Left ventricle myocardium inferior (tissue), 1 donor: Measurements from ENCODE around the gene MGLL. TPM values are rescaled to one million over a fixed set of nuclear protein-coding genes. Genes with fewer than 3 reads are reported as not detected.

ENCODE experiments used
- DNase-seq: peaks from one replicate; pipeline ENCODE4 v3.0.0-alpha.2; 2020
- H3K27ac ChIP-seq: fragments of 200-600 bp; replicated peaks from 2 replicates; pipeline ENCODE4 v1.8.0; 2021
- H3K27me3 ChIP-seq: fragments of 200-600 bp; 2 replicates; pipeline ENCODE4 v1.8.0; 2021; ENCODE audit warnings: low read depth
- H3K36me3 ChIP-seq: fragments of 200-600 bp; 2 replicates; pipeline ENCODE4 v1.8.0; 2021
- H3K4me1 ChIP-seq: fragments of 200-600 bp; 2 replicates; pipeline ENCODE4 v1.8.0; 2021
- H3K4me3 ChIP-seq: fragments of 200-600 bp; 2 replicates; pipeline ENCODE4 v1.8.0; 2021; ENCODE audit warnings: mild to moderate bottlenecking, moderate library complexity
- H3K9me3 ChIP-seq: fragments of 200-600 bp; replicated peaks from 2 replicates; pipeline ENCODE4 v1.8.0; 2021
- CTCF ChIP-seq: fragments of 200-600 bp; IDR thresholded peaks from 2 replicates; pipeline ENCODE4 v1.8.0; 2021; ENCODE audit warnings: antibody characterized with exemption, mild to moderate bottlenecking, borderline replicate concordance
- intact Hi-C: fragments of 100-400 bp; cut with micrococcal nuclease; formaldehyde crosslinking; loops from one replicate; pipeline ENCODE4 v1.11.0; 2022
- total RNA-seq: library from RNA; stranded (reverse); fragmentation: NEBNext Ultra II Directional; extraction: Animal tissue kit (Norgen Biotek cat#: 25700); gene quantifications from one replicate; pipeline ENCODE4 v1.2.1, GENCODE V29; 2021
- donor health status: DM: no; HTN: yes; CAD: no; lungs with severe emphysema.

The MGLL gene
- total RNA-seq, 1 donor from 2014 or later, result 67.0 TPM

- no peaks in the 10 kb centered on the region for H3K27me3 ChIP-seq
- TF ChIP-seq CTCF, result no peak
- no peaks in the 10 kb centered on the region for H3K9me3 ChIP-seq
- peak overlapping the region; percentile 96 for H3K27ac ChIP-seq
- H3K36me3 ChIP-seq, result no peaks in the 10 kb centered on the region
- intact Hi-C loops, result loop anchor here (10.0 kb wide), 1 partner anchor 46 kb away; no protein-coding TSS in a partner anchor
- DNase-seq, result no peak
- H3K4me1 ChIP-seq, result peaks cover 100% of the 10 kb centered on the region
- H3K4me3 ChIP-seq, result no peak overlapping the region
Measured at GRCh38 chr3:127740136-127740915, 82.0 kb downstream of the MGLL start.

GRCh38 chr3:127739347-127740135, 82.8 kb downstream of the MGLL start:
- H3K4me1 ChIP-seq, result peaks cover 100% of the 10 kb centered on the region
- no peak for DNase-seq
- peak overlapping the region; percentile 96 for H3K27ac ChIP-seq
- intact Hi-C loops, result loop anchor here (10.0 kb wide), 1 partner anchor 45 kb away; no protein-coding TSS in a partner anchor
- no peaks in the 10 kb centered on the region for H3K27me3 ChIP-seq
- H3K36me3 ChIP-seq, result no peaks in the 10 kb centered on the region
- H3K9me3 ChIP-seq, result no peaks in the 10 kb centered on the region
- no peak for TF ChIP-seq CTCF
- H3K4me3 ChIP-seq, result no peak overlapping the region

GRCh38 chr3:127738192-127738840, 84.0 kb downstream of the MGLL start:
- H3K4me3 ChIP-seq, result peak overlapping the region; percentile 15
- intact Hi-C loops, result no loop called here
- no peaks in the 10 kb centered on the region for H3K36me3 ChIP-seq
- H3K4me1 ChIP-seq, result peaks cover 100% of the 10 kb centered on the region
- no peak for TF ChIP-seq CTCF
- no peaks in the 10 kb centered on the region for H3K9me3 ChIP-seq
- H3K27me3 ChIP-seq, result no peaks in the 10 kb centered on the region
- DNase-seq, result no peak
- peak overlapping the region; percentile 96 for H3K27ac ChIP-seq

- intact Hi-C loops, result no loop called here
- TF ChIP-seq CTCF, result no peak
- no peaks in the 10 kb centered on the region for H3K36me3 ChIP-seq
- H3K4me1 ChIP-seq, result peaks cover 99% of the 10 kb centered on the region
- no peak overlapping the region for H3K4me3 ChIP-seq
- DNase-seq, result no peak
- no peaks in the 10 kb centered on the region for H3K27me3 ChIP-seq
- H3K27ac ChIP-seq, result peak overlapping the region; percentile 96
- H3K9me3 ChIP-seq, result no peaks in the 10 kb centered on the region
Measured at GRCh38 chr3:127736801-127737539, 85.3 kb downstream of the MGLL start.
